CD4-positive, alpha-beta T cell treated with Interleukin-12 subunit alpha and Interleukin-12 subunit beta, for 1 hour (primary cell): Measurements from ENCODE around the gene TTC32.
"Not testable (repeated sequence)": the region's sequence is repeated elsewhere in the genome, so short reads cannot be mapped to it uniquely, and the experiment has no call there.

Source experiments
- DNase-seq: peaks from one replicate; pipeline ENCODE4 v3.0.0-alpha.2; 2020

TTC32 gene

GRCh38 chr2:19901442-19902215, at the start of gene TTC32:
TTC32 (minus strand) TSS chr2:19901983; CDS start chr2:19901854, 129 bp downstream.
- DNase-seq: peak; percentile 94

DNA sequence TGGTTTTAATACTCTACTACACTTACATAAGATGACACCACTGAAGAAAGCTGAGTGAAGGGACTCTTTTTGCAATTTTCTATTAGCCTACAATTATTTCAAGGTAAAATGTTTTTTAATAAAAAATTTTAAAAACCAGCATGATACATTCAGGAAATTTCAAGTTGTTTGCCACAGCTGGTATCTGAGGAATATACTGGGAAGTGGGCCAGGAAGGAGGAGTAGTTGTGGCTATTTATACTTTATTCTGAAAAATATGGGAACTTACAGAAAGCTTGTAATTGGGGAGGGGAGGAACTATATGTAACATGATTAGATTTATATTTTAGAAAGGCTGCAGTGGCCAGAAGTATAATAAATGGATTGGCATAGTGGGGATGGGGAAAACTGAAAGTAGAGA, 47.3 kb upstream of the TTC32 start:
- no peak for DNase-seq

- DNase-seq: no peak
These were observed 45.6 kb upstream of the TTC32 start for GRCh38 chr2:19947184-19947940.

GRCh38 chr2:19944205-19944845, 42.5 kb upstream of the TTC32 start:
- no peak for DNase-seq

DNA sequence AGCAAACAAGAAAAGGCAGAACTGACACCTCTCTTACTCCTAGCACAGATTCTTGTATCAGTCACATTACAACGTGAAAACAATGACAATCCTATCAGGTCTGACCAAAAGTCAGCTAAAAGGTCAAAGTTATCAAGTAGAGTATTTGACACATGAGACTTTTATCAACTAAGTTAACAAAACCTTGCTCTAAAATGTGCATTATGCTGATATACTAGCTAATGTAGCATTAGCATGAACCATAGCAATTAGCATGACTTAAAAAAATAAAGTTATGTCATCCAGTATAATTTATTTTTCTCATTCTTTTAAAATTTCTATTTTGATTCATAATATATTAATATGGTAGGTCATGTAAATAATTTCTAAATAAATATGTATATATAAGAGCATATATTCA, 41.4 kb upstream of the TTC32 start:
- DNase-seq: no peak

- DNase-seq: no peak
These were observed 40.4 kb upstream of the TTC32 start for GRCh38 chr2:19942199-19942598.

DNA sequence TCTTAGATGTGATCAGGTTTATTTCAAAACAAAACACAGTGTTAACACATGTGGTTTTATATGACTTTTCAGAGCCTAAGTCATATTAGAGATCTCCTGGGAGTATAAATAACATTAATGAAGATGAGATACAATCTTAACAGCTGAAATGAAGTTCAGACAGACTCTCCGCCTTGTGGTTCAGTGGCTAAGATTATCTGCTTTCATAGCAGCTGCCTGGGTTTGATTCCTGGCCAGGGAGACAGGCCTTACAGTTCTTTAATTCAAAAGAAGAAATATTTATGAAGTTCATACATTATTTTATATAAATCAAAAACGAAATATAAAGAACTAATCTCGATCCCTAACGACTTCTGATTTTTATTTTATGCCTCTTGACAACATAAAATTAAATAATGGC, 35.2 kb upstream of the TTC32 start:
- DNase-seq: no peak

DNA sequence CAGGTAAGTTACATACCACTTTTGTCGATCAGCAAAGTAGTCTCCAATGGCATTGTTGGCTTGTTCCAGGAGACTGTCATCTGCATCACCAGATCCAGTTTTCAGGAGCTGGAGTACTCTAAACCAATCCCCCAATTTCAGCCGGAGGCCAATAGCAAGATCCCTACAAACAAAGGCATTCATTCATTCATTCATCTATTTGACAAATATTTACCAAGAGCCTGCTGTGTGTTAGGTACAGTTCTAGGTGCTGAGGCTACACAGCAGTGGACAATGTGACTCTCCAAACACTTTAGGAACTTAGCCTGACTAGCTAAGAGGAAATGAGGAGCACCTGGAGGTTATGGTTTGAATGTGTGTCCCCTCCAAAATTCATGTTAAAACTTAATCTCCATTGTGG, 34.4 kb upstream of the TTC32 start:
- DNase-seq: no peak

DNA sequence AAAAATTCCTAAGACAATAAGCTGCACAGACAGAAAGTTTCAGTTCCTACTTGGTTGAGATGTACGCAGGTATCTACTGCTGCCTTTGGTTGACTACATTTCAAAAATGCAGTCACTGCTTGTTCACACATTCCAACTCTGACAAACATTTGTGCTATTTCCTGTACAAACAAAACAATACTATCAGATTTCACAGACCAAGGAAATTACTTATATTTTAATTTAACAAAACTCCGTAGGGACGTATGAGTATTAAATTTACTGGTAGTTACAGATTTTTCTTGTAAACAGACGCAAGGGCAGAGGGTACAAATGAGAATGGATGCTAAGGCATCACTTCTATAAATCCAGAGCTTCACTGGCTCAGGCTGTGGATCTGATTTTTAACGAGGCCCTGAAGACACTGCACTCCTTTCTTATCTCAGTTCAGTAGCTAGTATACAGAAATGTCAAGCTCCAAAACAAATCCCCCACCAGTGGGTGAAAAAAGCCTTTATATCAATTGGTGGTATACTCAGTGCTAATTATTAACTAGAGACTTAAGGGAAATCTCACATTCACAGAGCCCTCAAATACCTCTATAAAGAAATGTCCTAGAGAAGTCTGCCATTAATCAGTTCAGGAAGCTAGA, 31.7 kb upstream of the TTC32 start:
- DNase-seq: no peak

DNA sequence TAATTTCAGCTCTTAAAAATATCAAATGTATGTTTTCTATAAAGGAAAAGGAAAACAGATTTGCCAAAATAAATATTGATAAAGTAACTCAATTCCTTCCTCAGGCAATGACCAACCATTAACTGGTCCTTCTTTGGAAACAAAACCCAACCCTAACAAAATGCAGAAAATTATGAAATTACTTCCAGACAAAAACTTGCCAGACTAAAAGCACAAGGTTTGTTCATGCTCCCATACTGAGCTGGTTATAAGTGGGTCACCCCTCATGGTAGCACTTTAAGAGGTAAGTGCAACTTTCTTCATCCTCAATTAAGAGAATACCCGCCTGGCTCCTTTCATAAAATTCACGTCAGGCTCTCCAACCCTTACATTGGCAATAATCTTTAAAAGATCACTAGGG, 31.1 kb upstream of the TTC32 start:
- DNase-seq: no peak

DNA sequence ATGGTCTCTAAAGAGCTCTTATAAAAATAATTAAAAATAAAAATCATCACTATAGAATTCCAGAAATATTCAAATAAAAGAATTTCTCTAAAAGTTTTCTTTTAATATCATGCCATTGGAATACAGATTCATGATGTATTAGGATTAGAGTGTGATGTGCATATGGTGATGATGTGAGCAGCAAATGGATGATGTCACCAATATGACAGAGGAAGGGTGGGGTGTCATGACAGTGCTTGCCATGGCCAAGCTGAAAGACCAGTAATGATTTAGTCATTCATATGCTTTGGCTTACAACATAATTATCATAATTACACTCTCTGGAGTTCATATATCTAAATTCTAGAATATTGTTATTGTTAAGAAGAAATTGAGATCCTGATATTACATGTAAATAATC, 27.4 kb upstream of the TTC32 start:
- no peak for DNase-seq

- DNase-seq: not testable (repeated sequence)
These were observed 26.0 kb upstream of the TTC32 start for GRCh38 chr2:19927816-19928215.

DNA sequence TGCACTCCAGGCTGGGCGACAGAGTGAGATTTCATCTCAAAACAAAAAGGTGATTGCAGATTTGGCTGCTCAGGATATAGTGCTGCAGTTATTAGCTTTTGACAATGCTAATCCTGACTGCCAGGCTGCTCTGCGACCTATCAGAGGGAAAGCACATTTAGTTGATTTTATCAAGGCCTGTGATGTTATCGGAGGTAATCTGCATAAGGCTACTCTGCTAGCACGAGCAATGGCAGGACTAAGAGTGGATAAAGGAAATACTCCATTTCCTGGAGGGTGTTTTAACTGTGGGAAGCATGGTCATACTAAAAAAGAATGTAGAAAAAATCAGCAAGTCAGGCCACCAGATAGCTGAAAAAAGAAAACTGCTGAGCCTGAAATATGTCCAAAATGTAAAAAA, 22.7 kb upstream of the TTC32 start:
- DNase-seq: not testable (repeated sequence)

- DNase-seq: not testable (repeated sequence)
These were observed 20.4 kb upstream of the TTC32 start for GRCh38 chr2:19922188-19922587.

GRCh38 chr2:19916385-19916950, 14.7 kb upstream of the TTC32 start:
- no peak for DNase-seq

DNA sequence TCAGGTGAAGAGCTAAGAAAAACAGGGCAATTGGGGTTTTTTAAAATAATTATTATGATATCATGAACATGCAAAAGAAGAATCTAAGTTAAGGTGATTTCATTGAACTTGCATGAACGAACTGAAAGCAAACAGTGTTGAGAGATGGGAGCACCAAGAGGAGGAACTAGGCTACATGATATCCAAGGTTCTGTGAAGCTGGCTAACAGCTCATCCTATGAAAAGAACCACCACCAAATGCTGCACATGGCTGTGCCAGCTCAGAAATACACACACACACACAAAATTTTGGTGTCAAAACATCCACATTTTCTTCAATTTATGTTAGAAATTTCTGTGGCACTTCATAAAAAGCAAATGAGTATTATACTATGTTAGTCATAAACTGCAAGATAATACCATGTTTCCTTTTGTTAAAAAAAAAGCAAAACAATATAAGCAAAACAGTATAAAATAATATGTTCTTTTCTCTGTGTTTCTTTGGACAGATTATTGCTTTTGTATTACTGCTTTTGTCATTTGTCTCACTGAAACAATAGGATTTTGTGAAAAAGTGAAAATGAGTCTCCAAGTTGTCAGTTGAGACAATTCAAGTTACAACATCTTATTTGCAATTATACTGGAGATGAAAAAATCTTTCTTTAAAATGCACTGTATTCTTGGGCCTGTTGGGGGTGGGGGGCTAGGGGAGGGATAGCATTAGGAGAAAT, 12.6 kb upstream of the TTC32 start:
- no peak for DNase-seq

- no peak for DNase-seq
These were observed 10.2 kb upstream of the TTC32 start for GRCh38 chr2:19911808-19912509.

DNA sequence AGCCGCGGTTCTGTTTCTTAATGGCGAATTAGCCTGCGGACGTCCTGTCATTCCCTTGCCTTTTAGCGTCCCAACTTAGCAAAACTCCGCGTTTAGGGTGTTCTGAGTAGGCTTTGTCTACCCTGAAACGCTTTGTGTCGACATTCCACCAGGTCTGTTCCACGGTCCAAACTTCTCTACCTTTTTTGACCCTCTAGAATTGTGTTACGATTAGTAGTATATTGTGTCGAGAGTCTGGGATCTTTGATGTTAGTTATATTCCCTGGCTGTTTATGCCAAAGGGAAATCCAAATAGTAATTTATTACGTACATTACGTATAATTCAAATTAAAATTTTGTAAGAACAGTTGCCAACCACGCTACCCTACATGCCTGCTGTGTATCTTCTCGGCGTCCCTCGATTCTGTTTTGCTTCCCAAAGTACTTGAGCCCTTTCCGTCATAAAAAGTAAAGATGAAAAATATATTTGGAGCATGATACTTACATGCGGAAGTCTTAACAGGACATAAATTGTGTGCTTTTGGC, 495 bp upstream of the TTC32 start:
- DNase-seq: no peak

GRCh38 chr2:19900931-19901441, 797 bp downstream of the TTC32 start:
- no peak for DNase-seq

GRCh38 chr2:19899985-19900930, 1.5 kb downstream of the TTC32 start:
- peak; percentile 61 for DNase-seq
